CD14-positive monocyte (primary cell): Measurements from ENCODE around the gene CLRN3. TPM values are rescaled to one million over a fixed set of nuclear protein-coding genes. Genes with fewer than 3 reads are reported as not detected.

Source experiments
- DNase-seq, 3 donors: peaks; one replicate each; pipeline ENCODE4 v3.0.0-alpha.2; 2011 to 2022
- H2AFZ ChIP-seq: 2 replicates; pipeline ENCODE4 v1.6.0; 2012; ENCODE audit warnings: mild to moderate bottlenecking, low read depth, low read length, inconsistent platforms; ENCODE audit not compliant: insufficient read depth, poor library complexity, severe bottlenecking
- H3K27ac ChIP-seq, 2 donors: 1 replicate in 1 of 2; 2 replicates in 1 of 2; pipeline ENCODE4 v1.5.1; 2012 to 2013; ENCODE audit warnings: low read length in 2 of 2, control low read depth in 1 of 2, inconsistent platforms in 1 of 2, low read depth in 1 of 2, mild to moderate bottlenecking in 1 of 2
- H3K27me3 ChIP-seq, 2 donors: one replicate each; pipeline versions ENCODE4 v1.6.0 to v1.6.1; 2011 to 2013; ENCODE audit warnings: low read length in 2 of 2; ENCODE audit not compliant: control insufficient read depth in 2 of 2, insufficient read depth in 2 of 2
- H3K36me3 ChIP-seq, 2 donors: replicated peaks in 1 of 2; 1 replicate in 1 of 2; 2 replicates in 1 of 2; pipeline versions ENCODE4 v1.5.1 to v1.6.1; 2012 to 2013; ENCODE audit warnings: low read length in 2 of 2, control low read depth in 1 of 2, inconsistent platforms in 1 of 2, mild to moderate bottlenecking in 1 of 2; ENCODE audit not compliant: insufficient read depth in 2 of 2, control insufficient read depth in 1 of 2
- H3K4me1 ChIP-seq, 2 donors: 1 replicate in 1 of 2; 2 replicates in 1 of 2; pipeline versions ENCODE4 v1.5.1 to v1.6.1; 2012 to 2013; ENCODE audit warnings: low read length in 2 of 2, control low read depth in 1 of 2, inconsistent platforms in 1 of 2, mild to moderate bottlenecking in 1 of 2, moderate library complexity in 1 of 2; ENCODE audit not compliant: insufficient read depth in 2 of 2, control insufficient read depth in 1 of 2
- H3K4me2 ChIP-seq: replicated peaks from 2 replicates; pipeline ENCODE3; 2012; ENCODE audit warnings: low read length, moderate library complexity, mild to moderate bottlenecking; ENCODE audit not compliant: poor library complexity, severe bottlenecking; ENCODE audit errors: extremely low read depth
- H3K4me3 ChIP-seq, 3 experiments: fragments of 200-600 bp in 1 of 3; sonication (generic) in 1 of 3; replicated peaks in 1 of 3; 1 replicate in 2 of 3; 2 replicates in 1 of 3; pipeline ENCODE4 v1.5.1; 2011 to 2013; ENCODE audit warnings: low read length in 3 of 3, mild to moderate bottlenecking in 3 of 3, control low read depth in 2 of 3, low read depth in 2 of 3, inconsistent platforms in 1 of 3, moderate library complexity in 1 of 3
- H3K79me2 ChIP-seq: 2 replicates; pipeline ENCODE4 v1.6.0; 2012; ENCODE audit warnings: mild to moderate bottlenecking, control low read depth, inconsistent platforms, low read length, moderate library complexity; ENCODE audit not compliant: insufficient read depth
- H3K9ac ChIP-seq: 2 replicates; pipeline ENCODE4 v1.6.0; 2017; ENCODE audit warnings: low read length, mild to moderate bottlenecking; ENCODE audit not compliant: insufficient read depth, poor library complexity, severe bottlenecking
- H3K9me3 ChIP-seq, 2 donors: replicated peaks in 1 of 2; 1 replicate in 1 of 2; 2 replicates in 1 of 2; pipeline versions ENCODE4 v1.5.1 to v1.6.1; 2012 to 2013; ENCODE audit warnings: low read length in 2 of 2, control low read depth in 1 of 2; ENCODE audit not compliant: control insufficient read depth in 1 of 2, insufficient read depth in 1 of 2
- H4K20me1 ChIP-seq: 2 replicates; pipeline ENCODE4 v1.6.0; 2012; ENCODE audit warnings: mild to moderate bottlenecking, low read length, control low read depth, moderate library complexity; ENCODE audit not compliant: insufficient read depth
- H3K27ac Mint-ChIP-seq, 7 donors: one replicate each; pipeline ENCODE4 v1.8.0; 2020; ENCODE audit warnings: mild to moderate bottlenecking in 7 of 7, mixed read lengths in 7 of 7, moderate library complexity in 6 of 7, inconsistent platforms in 2 of 7
- H3K27me3 Mint-ChIP-seq, 3 donors: one replicate each; pipeline ENCODE4 v1.8.0; 2021 to 2022; ENCODE audit warnings: low read depth in 3 of 3, mild to moderate bottlenecking in 3 of 3, mixed read lengths in 3 of 3, moderate library complexity in 3 of 3, inconsistent platforms in 1 of 3
- H3K36me3 Mint-ChIP-seq, 2 donors: one replicate each; pipeline ENCODE4 v1.8.0; 2020; ENCODE audit warnings: mixed read lengths in 2 of 2, inconsistent platforms in 1 of 2, mild to moderate bottlenecking in 1 of 2
- H3K4me1 Mint-ChIP-seq: one replicate; pipeline ENCODE4 v1.8.0; 2020; ENCODE audit warnings: mild to moderate bottlenecking, mixed read lengths
- H3K4me3 Mint-ChIP-seq, 2 donors: one replicate each; pipeline ENCODE4 v1.8.0; 2020; ENCODE audit warnings: mild to moderate bottlenecking in 2 of 2, mixed read lengths in 2 of 2, moderate library complexity in 1 of 2
- H3K9me3 Mint-ChIP-seq, 7 donors: one replicate each; pipeline ENCODE4 v1.8.0; 2020 to 2022; ENCODE audit warnings: mixed read lengths in 7 of 7, mild to moderate bottlenecking in 6 of 7, moderate library complexity in 6 of 7, inconsistent platforms in 2 of 7
- CTCF ChIP-seq: fragments of 200-600 bp; IDR thresholded peaks from one replicate; pipeline ENCODE4 v1.8.0; 2022; ENCODE audit warnings: antibody characterized with exemption, mild to moderate bottlenecking
- WGBS: methylation state at CpG from one replicate; pipeline ENCODE4 v1.1.5; 2013; ENCODE audit warnings: missing lambda C conversion rate; ENCODE audit not compliant: insufficient coverage; 5-methylcytosine and 5-hydroxymethylcytosine counted together
- intact Hi-C, 2 donors: fragments of 100-400 bp; cut with micrococcal nuclease; formaldehyde crosslinking; loops; one replicate each; pipeline versions ENCODE4 v1.15.0 to v1.15.1; 2023
- polyA plus RNA-seq, 3 donors: library from polyadenylated mRNA; depleted of rRNA in 1 of 3; unstranded in 2 of 3; stranded (reverse) in 1 of 3; fragments of 300-500 nt in 2 of 3; fragments of >200 nt in 1 of 3; fragmentation: Illumina TruSeq in 2 of 3; gene quantifications; 1 replicate in 2 of 3; 2 replicates in 1 of 3; pipeline ENCODE4 v1.2.3, GENCODE V29; 2012 to 2021

The CLRN3 gene
- polyA plus RNA-seq, 3 donors, result 0.16 TPM; not detected in 2

- peaks cover 24 to 33% of the 10 kb centered on the region in 2 donors for H3K4me1 ChIP-seq
- no peaks in the 10 kb centered on the region for H3K27me3 Mint-ChIP-seq
- peaks cover 11 to 46% of the 10 kb centered on the region in 2 donors for H3K36me3 ChIP-seq
- H3K9me3 Mint-ChIP-seq, result peaks cover 0 to 2% (median 0%) of the 10 kb centered on the region in 7 donors
- no peak for DNase-seq
- H3K27me3 ChIP-seq, result no peaks in the 10 kb centered on the region
- peaks cover 29 to 44% of the 10 kb centered on the region in 2 donors for H3K36me3 Mint-ChIP-seq
- H3K4me3 ChIP-seq, result no peak overlapping the region
- no peak overlapping the region for H3K4me3 Mint-ChIP-seq
- H3K4me2 ChIP-seq, result no peak overlapping the region
- H3K27ac Mint-ChIP-seq, result peak overlapping the region in 2 of 7 donors; percentile 21 to 40
- TF ChIP-seq CTCF, result no peak
- no peak overlapping the region for H3K9ac ChIP-seq
- H4K20me1 ChIP-seq, result peaks cover 53% of the 10 kb centered on the region
- no peaks in the 10 kb centered on the region for H3K9me3 ChIP-seq
- peaks cover 32% of the 10 kb centered on the region for H3K4me1 Mint-ChIP-seq
- intact Hi-C loops, result no loop called here
- H2AFZ ChIP-seq, result no peak overlapping the region
- H3K27ac ChIP-seq, result no peak overlapping the region
- WGBS, result 96% methylated on average over 11 of the region's 15 CpGs
- H3K79me2 ChIP-seq, result peaks cover 76% of the 10 kb centered on the region
Observed at GRCh38 chr10:127932521-127933270, 40.0 kb upstream of the CLRN3 start.

GRCh38 chr10:127928021-127928806 is 35.5 kb upstream of the CLRN3 start:
- Histone ChIP-seq H3K27ac (peak overlapping the region in 1 of 2 donors; percentile 90), H2AFZ (no peak overlapping the region), H4K20me1 (peaks cover 18% of the 10 kb centered on the region), H3K79me2 (peaks cover 94% of the 10 kb centered on the region), H3K27me3 (no peaks in the 10 kb centered on the region), H3K4me1 (peaks cover 53 to 58% of the 10 kb centered on the region in 2 donors), H3K4me2 (no peak overlapping the region), H3K4me3 (no peak overlapping the region), H3K36me3 (peaks cover 2 to 10% of the 10 kb centered on the region in 2 donors), H3K9me3 (no peaks in the 10 kb centered on the region), H3K9ac (no peak overlapping the region)
- Mint-ChIP-seq H3K4me3 (no peak overlapping the region), H3K27me3 (no peaks in the 10 kb centered on the region), H3K4me1 (peaks cover 57% of the 10 kb centered on the region), H3K27ac (peak overlapping the region in 5 of 7 donors; percentile 0 to 84 (median 78)), H3K36me3 (peaks cover 9 to 17% of the 10 kb centered on the region in 2 donors), H3K9me3 (peaks cover 0 to 5% (median 0%) of the 10 kb centered on the region in 7 donors)
- 0% methylated on average over 1 of the region's 10 CpGs for WGBS
- peak in 2 of 3 donors; percentile 24 to 34 for DNase-seq
- no peak for TF ChIP-seq CTCF
- intact Hi-C loops, result no loop called here
